Fibroblast of skin of left biceps (primary cell): ENCODE measurements around the gene TMEM132A.

Experiments
- DNase-seq, 2 experiments: peaks; one replicate each; pipeline ENCODE4 v3.0.0-alpha.2; 2013; ENCODE audit warnings: low read depth in 2 of 2

Gene TMEM132A

DNA sequence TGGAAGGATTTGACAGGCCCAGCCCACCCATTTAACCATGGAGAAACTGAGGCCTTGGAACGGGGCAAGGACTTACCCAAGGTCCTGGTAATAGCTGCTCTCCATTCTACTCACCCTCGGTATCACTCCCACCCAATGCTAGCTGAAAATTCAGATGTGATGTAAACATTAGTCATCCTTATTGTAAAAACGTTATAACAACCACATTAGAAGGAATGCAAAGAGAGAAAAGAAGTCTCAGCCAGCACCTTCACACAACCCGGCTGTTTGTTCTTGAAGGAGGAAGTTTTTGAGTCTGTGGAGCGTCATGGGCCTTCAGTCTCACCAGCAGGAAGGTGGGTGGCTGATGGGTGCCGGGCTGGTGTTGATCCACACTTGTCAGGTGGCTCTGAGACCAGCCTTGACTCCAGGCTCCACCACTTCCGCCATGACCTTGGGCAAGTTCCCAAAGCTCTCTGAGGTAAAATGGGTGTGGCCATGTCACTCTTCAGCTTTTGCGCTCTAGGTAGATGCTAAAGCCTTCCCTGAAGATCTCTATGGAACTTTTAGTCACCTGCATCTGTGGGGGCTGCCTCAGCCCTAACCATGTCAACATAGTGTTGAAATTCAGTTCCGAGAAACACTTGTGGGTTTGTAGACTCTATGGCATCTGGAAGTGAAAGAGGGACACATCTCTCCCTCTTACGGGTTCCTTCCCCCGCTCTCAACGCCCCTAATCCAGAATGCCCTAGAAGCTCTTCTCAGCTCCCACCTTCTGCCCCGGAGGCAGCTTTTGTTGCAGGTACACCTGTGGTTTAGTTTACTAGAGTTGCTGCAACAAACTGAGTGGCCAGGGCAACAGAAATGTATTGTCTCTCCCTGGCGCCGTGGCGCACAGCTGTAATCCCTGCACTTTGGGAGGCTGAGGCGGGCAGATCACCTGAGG is 62.0 kb downstream of the TMEM132A start:
- DNase-seq, result no peak
